ENCODE data around the gene BCL2L11.

The BCL2L11 gene

GRCh38 chr2:111213877-111214276 lies 93.2 kb downstream of the BCL2L11 start:
- TF ChIP-seq POU6F1 (CRISPR knock-in tag; IDR thresholded peaks at IDR 0.05; ENCODE audit: borderline replicate concordance, low read depth): no peak
- ATAC-seq: no peak

- ATAC-seq: no peak
These were observed 96.3 kb downstream of the BCL2L11 start for GRCh38 chr2:111216811-111217652.

More at GRCh38 chr2:111216811-111217652, 96.3 kb downstream of the BCL2L11 start:
- TF ChIP-seq TSHZ2 (CRISPR knock-in tag; IDR thresholded peaks at IDR 0.05) (no peak), RARB (CRISPR knock-in tag; IDR thresholded peaks at IDR 0.05) (no peak), TOX (CRISPR knock-in tag; IDR thresholded peaks at IDR 0.05; ENCODE audit: borderline replicate concordance) (no peak), GLIS3 (CRISPR knock-in tag; IDR thresholded peaks at IDR 0.05) (no peak), POU6F1 (CRISPR knock-in tag; IDR thresholded peaks at IDR 0.05; ENCODE audit: borderline replicate concordance, low read depth) (no peak), BACH2 (CRISPR knock-in tag; IDR thresholded peaks at IDR 0.05; ENCODE audit: borderline replicate concordance) (no peak), ZNF565 (CRISPR knock-in tag; conservative IDR thresholded peaks at IDR 0.05; ENCODE audit: low read depth) (no peak), TCF4 (CRISPR knock-in tag; IDR thresholded peaks at IDR 0.05; ENCODE audit: borderline replicate concordance) (no peak), CREB5 (CRISPR knock-in tag; IDR thresholded peaks at IDR 0.05; ENCODE audit: low read depth) (no peak), PPARA (CRISPR knock-in tag; IDR thresholded peaks at IDR 0.05; ENCODE audit: borderline replicate concordance) (no peak), CSRNP3 (CRISPR knock-in tag; IDR thresholded peaks at IDR 0.05) (no peak), ZFP3 (CRISPR knock-in tag; IDR thresholded peaks at IDR 0.05) (no peak), SNAI2 (CRISPR knock-in tag; IDR thresholded peaks at IDR 0.05) (no peak), ESRRG (CRISPR knock-in tag; IDR thresholded peaks at IDR 0.05) (no peak), ISL1 (CRISPR knock-in tag; IDR thresholded peaks at IDR 0.05) (no peak), PATZ1 (CRISPR knock-in tag; IDR thresholded peaks at IDR 0.05; ENCODE audit: borderline replicate concordance) (no peak), ZFP30 (CRISPR knock-in tag; IDR thresholded peaks at IDR 0.05) (no peak), ZNF8 (CRISPR knock-in tag; IDR thresholded peaks at IDR 0.05) (no peak), ARNTL (CRISPR knock-in tag; IDR thresholded peaks at IDR 0.05; ENCODE audit: borderline replicate concordance, low read depth) (no peak), OSR1 (CRISPR knock-in tag; IDR thresholded peaks at IDR 0.05) (no peak)
